ENCODE measurements around the gene SLC24A3.

DNA sequence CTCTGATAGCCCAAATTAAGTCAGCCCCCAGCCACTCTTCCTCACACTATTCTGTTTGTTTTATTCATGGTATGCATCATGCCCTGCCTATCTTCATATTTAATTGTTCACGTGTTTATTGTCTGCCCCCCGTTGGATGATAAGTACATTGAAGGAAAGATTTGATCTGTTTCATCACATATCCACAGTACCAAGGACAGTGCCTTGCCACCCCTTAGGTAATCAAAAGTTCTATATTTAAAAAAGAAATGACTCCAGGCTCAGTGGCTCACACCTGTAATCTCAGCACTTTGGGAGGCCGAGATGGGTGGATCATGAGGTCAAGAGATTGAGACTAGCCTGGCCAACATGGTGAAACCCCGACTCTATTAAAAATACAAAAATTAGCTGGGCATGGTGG, 535.5 kb downstream of the SLC24A3 start:
- TF ChIP-seq CTCF (conservative IDR thresholded peaks at IDR 0.05; ENCODE audit: low read length) (peak; percentile 43), EZH2phosphoT487 (IDR thresholded peaks at IDR 0.05; ENCODE audit: borderline replicate concordance) (no peak)
